Cardiac muscle cell (in vitro differentiated cells and primary cell): ENCODE data around the gene NLK. TPM values are rescaled to one million over a fixed set of nuclear protein-coding genes. Genes with fewer than 3 reads are reported as not detected.
A peak's percentile ranks its signal among the peaks of the same experiment; 100 is the strongest.

Experiments
- DNase-seq, 2 donors: peaks; one replicate each; pipeline versions ENCODE4 v3.0.0 to v3.0.0-alpha.2; 2010 to 2017; ENCODE audit warnings: low read depth in 1 of 2, low spot score in 1 of 2
- H3K27ac ChIP-seq: fragments of 200-600 bp; sonication (generic); 2 replicates; pipeline ENCODE4 v1.5.1; 2016
- H3K27me3 ChIP-seq: fragments of 200-600 bp; sonication (generic); 2 replicates; pipeline ENCODE4 v1.6.0; 2016; ENCODE audit warnings: control low read depth
- H3K36me3 ChIP-seq: fragments of 200-600 bp; sonication (generic); 2 replicates; pipeline ENCODE4 v1.5.1; 2016; ENCODE audit warnings: control low read depth
- H3K4me1 ChIP-seq: fragments of 200-600 bp; sonication (generic); 2 replicates; pipeline ENCODE4 v1.8.1; 2017; ENCODE audit warnings: low read depth, mild to moderate bottlenecking, mixed run types
- H3K4me3 ChIP-seq: fragments of 200-600 bp; sonication (generic); 2 replicates; pipeline ENCODE4 v1.5.1; 2016; ENCODE audit warnings: mild to moderate bottlenecking
- H3K9me3 ChIP-seq: fragments of 200-600 bp; sonication (generic); 2 replicates; pipeline ENCODE4 v1.5.1; 2017; ENCODE audit warnings: low read depth, mild to moderate bottlenecking, control low read depth
- CTCF ChIP-seq: IDR thresholded peaks from 2 replicates; pipeline ENCODE4 v1.5.1; 2012; ENCODE audit warnings: low read depth, mild to moderate bottlenecking, low read length
- polyA plus RNA-seq: library from polyadenylated mRNA; unstranded; fragments of >200 nt; fragmentation: Nextera tagmentation; extraction: Ambion mirVana; gene quantifications from 2 replicates; pipeline ENCODE4 v1.2.1, GENCODE V29; 2016
- total RNA-seq: library from RNA; depleted of rRNA; stranded (reverse); fragments of >200 nt; gene quantifications from 2 replicates; pipeline ENCODE4 v1.2.3, GENCODE V29; 2016

Gene NLK
- total and polyA plus RNA-seq, 2 experiments from 2014 or later, result 11.0 to 22.1 TPM

- H3K36me3 ChIP-seq, result no peaks in the 10 kb centered on the region
Measured at GRCh38 chr17:28040406-28040805, 2.1 kb upstream of the NLK start.

GRCh38 chr17:28041068-28041843 is 1.2 kb upstream of the NLK start:
- peak overlapping the region; percentile 81 for H3K27ac ChIP-seq
- peaks cover 36% of the 10 kb centered on the region for H3K4me1 ChIP-seq
- no peaks in the 10 kb centered on the region for H3K9me3 ChIP-seq
- peak overlapping the region; percentile 79 for H3K4me3 ChIP-seq
- H3K27me3 ChIP-seq, result no peaks in the 10 kb centered on the region
- DNase-seq, result peak; percentile 99 to 100
- no peaks in the 10 kb centered on the region for H3K36me3 ChIP-seq
- no peak for TF ChIP-seq CTCF

More at GRCh38 chr17:28040406-28040805, 2.1 kb upstream of the NLK start:
- Histone ChIP-seq H3K4me3 (no peak overlapping the region), H3K4me1 (peaks cover 32% of the 10 kb centered on the region), H3K9me3 (no peaks in the 10 kb centered on the region), H3K27ac (no peak overlapping the region), H3K27me3 (no peaks in the 10 kb centered on the region)
- TF ChIP-seq CTCF, result no peak
- DNase-seq, result no peak

DNA sequence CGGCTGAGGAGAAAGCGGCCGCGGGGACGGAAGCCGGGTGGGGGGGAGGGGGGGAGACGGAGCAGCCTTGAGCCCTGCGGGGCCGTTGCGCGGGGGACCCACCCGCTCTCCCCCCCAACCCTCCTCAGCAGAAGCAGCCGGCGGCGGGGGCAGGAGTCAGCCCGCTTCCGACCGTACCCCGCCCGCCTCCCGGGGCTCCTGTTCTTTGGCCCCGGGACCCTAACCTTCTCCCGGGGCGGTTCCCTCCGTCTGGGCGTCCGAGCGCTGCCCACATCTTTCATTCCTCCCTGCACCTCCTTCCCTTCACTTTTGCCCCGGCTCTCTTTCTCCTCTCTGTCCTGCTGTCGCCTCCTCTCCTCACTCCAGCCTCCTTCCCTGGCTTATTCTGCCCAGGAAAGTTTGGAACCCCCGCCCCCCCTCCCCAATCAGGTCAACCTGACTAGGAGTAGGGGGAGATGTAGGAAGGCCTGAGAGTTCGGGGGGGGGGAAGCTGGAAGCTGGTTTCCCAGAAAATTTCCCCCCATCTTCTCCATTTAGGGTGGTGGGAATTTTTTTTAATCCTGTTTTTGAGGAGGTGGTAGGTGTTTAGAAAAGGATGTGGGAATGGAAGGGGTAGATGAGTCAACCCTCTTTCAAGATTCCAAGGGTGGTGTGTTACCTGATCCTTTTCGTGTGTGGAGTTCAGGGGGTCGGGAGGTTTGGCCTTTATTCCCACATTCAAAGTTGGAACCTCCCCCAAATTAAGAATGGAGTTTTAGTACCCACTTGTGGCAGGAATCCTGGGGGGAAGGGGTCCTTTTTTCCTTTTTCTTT is 427 bp upstream of the NLK start:
- DNase-seq, result no peak
- no peak for TF ChIP-seq CTCF
- Histone ChIP-seq H3K4me1 (peaks cover 40% of the 10 kb centered on the region), H3K9me3 (no peaks in the 10 kb centered on the region), H3K4me3 (peak overlapping the region; percentile 79), H3K27ac (peak overlapping the region; percentile 81), H3K27me3 (no peaks in the 10 kb centered on the region), H3K36me3 (no peaks in the 10 kb centered on the region)

GRCh38 chr17:28042721-28043291 is 329 bp downstream of the NLK start:
- DNase-seq, result no peak
- H3K4me3 ChIP-seq, result peak overlapping the region; percentile 79
- H3K4me1 ChIP-seq, result peaks cover 48% of the 10 kb centered on the region
- no peak overlapping the region for H3K27ac ChIP-seq
- no peak for TF ChIP-seq CTCF
- no peaks in the 10 kb centered on the region for H3K9me3 ChIP-seq
- H3K36me3 ChIP-seq, result no peaks in the 10 kb centered on the region
- H3K27me3 ChIP-seq, result no peaks in the 10 kb centered on the region

GRCh38 chr17:28043296-28043695 is 819 bp downstream of the NLK start:
- Histone ChIP-seq H3K27me3 (no peaks in the 10 kb centered on the region), H3K9me3 (no peaks in the 10 kb centered on the region), H3K27ac (no peak overlapping the region), H3K4me1 (peaks cover 52% of the 10 kb centered on the region), H3K36me3 (no peaks in the 10 kb centered on the region), H3K4me3 (peak overlapping the region; percentile 0)
- DNase-seq, result no peak
- TF ChIP-seq CTCF, result no peak
